H1 (cell line): ENCODE measurements around the gene SH3RF2. TPM values are rescaled to one million over a fixed set of nuclear protein-coding genes. Genes with fewer than 3 reads are reported as not detected.

Source experiments
- CTCF ChIA-PET: fragments of 300-600 bp; sonication (Branson Sonifier 250); formaldehyde crosslinking; loops from one replicate; lab custom pipeline; 2021; ENCODE audit not compliant: partially characterized antibody; lab: Charles Lee
- POLR2A ChIA-PET: fragments of 300-600 bp; sonication (Branson Sonifier 250); formaldehyde crosslinking; loops from one replicate; lab custom pipeline; 2021; ENCODE audit warnings: inconsistent platforms; ENCODE audit not compliant: partially characterized antibody; lab: Charles Lee
- DNase-seq, 2 experiments: peaks; one replicate each; pipeline versions ENCODE4 v3.0.0 to v3.0.0-alpha.2; 2010 to 2022; ENCODE audit warnings: low spot score in 2 of 2, low read depth in 1 of 2, mixed read lengths in 1 of 2
- FAIRE-seq: peaks from 2 replicates; lab custom pipeline; 2011; peaks lifted over from hg19 to GRCh38; lab: Jason Lieb, UNC
- H2AFZ ChIP-seq: 2 replicates; pipeline ENCODE4 v1.8.1; 2012; ENCODE audit warnings: low read length, inconsistent platforms
- H2AK5ac ChIP-seq: 2 replicates; pipeline ENCODE4 v1.6.1; 2013; ENCODE audit warnings: low read depth, low read length
- H2BK120ac ChIP-seq: replicated peaks from 2 replicates; pipeline ENCODE3; 2013; ENCODE audit warnings: low read depth, low read length, inconsistent platforms
- H2BK12ac ChIP-seq: 2 replicates; pipeline ENCODE4 v1.6.1; 2013; ENCODE audit warnings: low read depth, low read length
- H2BK15ac ChIP-seq: 2 replicates; pipeline ENCODE4 v1.6.1; 2013; ENCODE audit warnings: low read length
- H2BK20ac ChIP-seq: 2 replicates; pipeline ENCODE4 v1.6.1; 2013; ENCODE audit warnings: low read length
- H2BK5ac ChIP-seq: 2 replicates; pipeline ENCODE4 v1.6.1; 2013; ENCODE audit warnings: low read depth, low read length
- H3K14ac ChIP-seq: 2 replicates; pipeline ENCODE4 v1.6.1; 2013; ENCODE audit warnings: inconsistent platforms; ENCODE audit not compliant: insufficient read length
- H3K18ac ChIP-seq: 2 replicates; pipeline ENCODE4 v1.6.1; 2013; ENCODE audit warnings: low read length; ENCODE audit errors: extremely low read depth
- H3K23ac ChIP-seq: 2 replicates; pipeline ENCODE4 v1.6.1; 2013; ENCODE audit warnings: inconsistent platforms; ENCODE audit not compliant: insufficient read length
- H3K23me2 ChIP-seq: 2 replicates; pipeline ENCODE4 v1.6.1; 2013; ENCODE audit warnings: low read depth, low read length
- H3K27ac ChIP-seq: 2 replicates; pipeline ENCODE4 v1.6.1; 2011; ENCODE audit warnings: low read depth, low read length, inconsistent platforms
- H3K27me3 ChIP-seq, 4 experiments: replicated peaks in 1 of 4; 1 replicate in 1 of 4; 2 replicates in 3 of 4; pipeline versions ENCODE4 v1.6.1 to v1.8.1; 2011 to 2013; ENCODE audit warnings: low read length in 3 of 4, mild to moderate bottlenecking in 3 of 4, inconsistent platforms in 2 of 4, mixed read lengths in 2 of 4, moderate library complexity in 1 of 4; ENCODE audit not compliant: control insufficient read depth in 3 of 4, insufficient read depth in 3 of 4; ENCODE audit errors: extremely low read depth in 1 of 4
- H3K36me3 ChIP-seq, 4 experiments: 2 replicates each; pipeline versions ENCODE4 v1.6.1 to v1.8.1; 2011 to 2013; ENCODE audit warnings: mild to moderate bottlenecking in 4 of 4, low read length in 3 of 4, moderate library complexity in 2 of 4, control low read depth in 1 of 4, inconsistent platforms in 1 of 4; ENCODE audit not compliant: insufficient read depth in 4 of 4, control insufficient read depth in 2 of 4
- H3K4ac ChIP-seq: replicated peaks from 2 replicates; pipeline ENCODE3; 2013; ENCODE audit warnings: low read length, low read depth, mixed read lengths, inconsistent platforms; ENCODE audit not compliant: insufficient read length
- H3K4me1 ChIP-seq, 4 experiments: replicated peaks in 1 of 4; 1 replicate in 1 of 4; 2 replicates in 3 of 4; pipeline versions ENCODE4 v1.6.1 to v1.8.1; 2011 to 2013; ENCODE audit warnings: low read length in 3 of 4, inconsistent platforms in 2 of 4, mixed read lengths in 1 of 4; ENCODE audit not compliant: insufficient read depth in 4 of 4, control insufficient read depth in 3 of 4
- H3K4me2 ChIP-seq, 2 experiments: 2 replicates each; pipeline versions ENCODE4 v1.6.1 to v1.8.1; 2011 to 2013; ENCODE audit warnings: low read depth in 2 of 2, low read length in 2 of 2, control low read depth in 1 of 2, inconsistent platforms in 1 of 2, mild to moderate bottlenecking in 1 of 2; ENCODE audit not compliant: insufficient read depth in 1 of 2
- H3K4me3 ChIP-seq, 4 experiments: fragments of 200-600, 300-600 bp in 1 of 4; sonication (generic), shearing (Covaris generic), sonication (Bioruptor Twin) in 1 of 4; 2 replicates each; pipeline versions ENCODE4 v1.5.1 to v1.8.1; 2011 to 2016; ENCODE audit warnings: low read length in 4 of 4, low read depth in 3 of 4, control low read depth in 2 of 4, inconsistent platforms in 2 of 4, mild to moderate bottlenecking in 2 of 4, mixed read lengths in 1 of 4, moderate library complexity in 1 of 4; ENCODE audit not compliant: insufficient read depth in 2 of 4; ENCODE audit errors: extremely low read depth in 1 of 4
- H3K56ac ChIP-seq: replicated peaks from 2 replicates; pipeline ENCODE3; 2013; ENCODE audit warnings: low read depth, mild to moderate bottlenecking, mixed read lengths, low read length, inconsistent platforms; ENCODE audit not compliant: insufficient read length
- H3K79me1 ChIP-seq: 2 replicates; pipeline ENCODE4 v1.6.1; 2013; ENCODE audit warnings: low read depth, low read length, control low read depth
- H3K79me2 ChIP-seq, 2 experiments: 2 replicates each; pipeline versions ENCODE4 v1.6.1 to v1.8.1; 2012 to 2013; ENCODE audit warnings: low read length in 2 of 2, mild to moderate bottlenecking in 2 of 2, inconsistent platforms in 1 of 2; ENCODE audit not compliant: insufficient read depth in 2 of 2, control insufficient read depth in 1 of 2
- H3K9ac ChIP-seq, 4 experiments: replicated peaks in 1 of 4; 1 replicate in 1 of 4; 2 replicates in 3 of 4; pipeline versions ENCODE4 v1.6.1 to v1.8.1; 2011 to 2013; ENCODE audit warnings: low read depth in 3 of 4, low read length in 3 of 4, control low read depth in 2 of 4, mild to moderate bottlenecking in 2 of 4, moderate library complexity in 2 of 4, inconsistent platforms in 1 of 4; ENCODE audit errors: extremely low read depth in 1 of 4
- H3K9me3 ChIP-seq, 2 experiments: 2 replicates each; pipeline versions ENCODE4 v1.6.1 to v1.8.1; 2012 to 2013; ENCODE audit warnings: mild to moderate bottlenecking in 2 of 2, moderate library complexity in 2 of 2, control low read depth in 1 of 2, inconsistent platforms in 1 of 2, low read depth in 1 of 2, low read length in 1 of 2, mixed read lengths in 1 of 2; ENCODE audit not compliant: insufficient read depth in 2 of 2
- H4K20me1 ChIP-seq, 2 experiments: replicated peaks in 1 of 2; 2 replicates each; pipeline versions ENCODE3 to v1.8.1; 2011 to 2013; ENCODE audit warnings: inconsistent platforms in 2 of 2, low read length in 2 of 2, mild to moderate bottlenecking in 1 of 2; ENCODE audit not compliant: insufficient read depth in 2 of 2, control insufficient read depth in 1 of 2
- H4K5ac ChIP-seq: 2 replicates; pipeline ENCODE4 v1.6.1; 2013; ENCODE audit warnings: low read length, low read depth, mixed read lengths, inconsistent platforms; ENCODE audit not compliant: insufficient read length
- H4K8ac ChIP-seq: 2 replicates; pipeline ENCODE4 v1.8.0; 2013; ENCODE audit warnings: mild to moderate bottlenecking, moderate library complexity, low read length, inconsistent platforms; ENCODE audit not compliant: insufficient read depth; ENCODE audit errors: extremely low read depth
- H4K91ac ChIP-seq: replicated peaks from 2 replicates; pipeline ENCODE3; 2013; ENCODE audit warnings: low read length, mixed read lengths, inconsistent platforms; ENCODE audit not compliant: insufficient read length
- ATF2 ChIP-seq: IDR thresholded peaks from 2 replicates; pipeline ENCODE4 v1.6.1; 2012; ENCODE audit warnings: low read length, inconsistent platforms
- CTCF ChIP-seq, 3 experiments: IDR thresholded peaks; 1 replicate in 2 of 3; 2 replicates in 1 of 3; pipeline versions ENCODE4 v1.5.1 to v1.6.1; 2011; ENCODE audit warnings: low read length in 3 of 3, mild to moderate bottlenecking in 3 of 3, inconsistent platforms in 2 of 3, low read depth in 1 of 3, moderate library complexity in 1 of 3; ENCODE audit not compliant: insufficient read depth in 1 of 3; ENCODE audit errors: control extremely low read depth in 1 of 3
- E2F6 ChIP-seq: IDR thresholded peaks from 2 replicates; pipeline ENCODE4 v1.6.1; 2012; ENCODE audit warnings: inconsistent platforms
- KDM4A ChIP-seq: IDR thresholded peaks from one replicate; pipeline ENCODE4 v1.7.1; 2012; ENCODE audit warnings: low read depth, mild to moderate bottlenecking, moderate library complexity, low read length, inconsistent platforms; ENCODE audit not compliant: severe bottlenecking
- SAP30 ChIP-seq: fragments of 300-600 bp; sonication (generic); IDR thresholded peaks from 2 replicates; pipeline ENCODE4 v1.7.1; 2012; ENCODE audit warnings: low read length, moderate library complexity, mild to moderate bottlenecking, inconsistent platforms; ENCODE audit not compliant: insufficient read depth, insufficient replicate concordance
- SIN3A ChIP-seq, 2 experiments: IDR thresholded peaks in 1 of 2; conservative IDR thresholded peaks in 1 of 2; 2 replicates each; pipeline ENCODE4 v1.6.1; 2011 to 2012; ENCODE audit warnings: low read length in 2 of 2, improper control_type of control experiment in 1 of 2, low read depth in 1 of 2, mild to moderate bottlenecking in 1 of 2
- SIRT6 ChIP-seq: IDR thresholded peaks from one replicate; pipeline ENCODE4 v1.7.1; 2012; ENCODE audit warnings: low read length, inconsistent platforms
- TAF1 ChIP-seq: IDR thresholded peaks from 2 replicates; pipeline ENCODE4 v1.6.1; 2011; ENCODE audit warnings: mild to moderate bottlenecking, low read depth, low read length
- YY1 ChIP-seq: IDR thresholded peaks from 2 replicates; pipeline ENCODE4 v1.6.1; 2011; ENCODE audit warnings: low read depth, mild to moderate bottlenecking, low read length
- WGBS, 2 experiments: shearing (Covaris generic) in 1 of 2; methylation state at CpG; one replicate each; pipeline versions ENCODE4 v1.1.6 to v1.1.7; 2013 to 2015; ENCODE audit warnings: low lambda C conversion rate in 2 of 2, mixed read lengths in 2 of 2, inconsistent platforms in 1 of 2, low coverage in 1 of 2, missing lambda C conversion rate in 1 of 2; ENCODE audit not compliant: insufficient replicate concordance in 2 of 2, insufficient coverage in 1 of 2, insufficient read length in 1 of 2; ENCODE audit errors: extremely low coverage in 1 of 2, missing lambda C conversion rate in 1 of 2; 5-methylcytosine and 5-hydroxymethylcytosine counted together
- polyA plus RNA-seq, 7 experiments: library from polyadenylated mRNA; depleted of rRNA in 3 of 7; stranded (reverse) in 5 of 7; unstranded in 2 of 7; fragments of >200 nt in 5 of 7; fragments of 200-250 nt in 2 of 7; gene quantifications; 1 replicate in 5 of 7; 2 replicates in 1 of 7; 4 replicates in 1 of 7; pipeline versions ENCODE4 v1.2.1 to v1.2.3, GENCODE V29; 2011 to 2013; ENCODE audit warnings: missing spikeins in 2 of 7, mixed read lengths in 2 of 7
- total RNA-seq: library from RNA; stranded (reverse); fragmentation: NEBNext Ultra II Directional; extraction: Animal tissue kit (Norgen Biotek cat#: 25700); gene quantifications from 2 replicates; pipeline ENCODE4 v1.2.1, GENCODE V29; 2021

The SH3RF2 gene
- total and polyA plus RNA-seq, 2 of the 8 experiments (the other 6 are each of a cell fraction or from before 2014, with no cell fraction given): 0.80 to 0.95 TPM

- POLR2A ChIA-PET: no interaction called here
- H2BK20ac ChIP-seq: no peak overlapping the region
- no peak overlapping the region for H4K5ac ChIP-seq
- no peaks in the 10 kb centered on the region for H3K23me2 ChIP-seq
- no peak overlapping the region for H3K4me3 ChIP-seq
- H3K4ac ChIP-seq: no peak overlapping the region
- no peaks in the 10 kb centered on the region for H4K20me1 ChIP-seq
- 97% methylated on average over 1 of the region's 1 CpG; no CpG with 5 or more reads in 1 of the 2 experiments for WGBS, 2 experiments
- H3K4me2 ChIP-seq: no peak overlapping the region
- no peak overlapping the region for H2AK5ac ChIP-seq
- no peaks in the 10 kb centered on the region for H3K9me3 ChIP-seq
- H3K79me2 ChIP-seq: no peaks in the 10 kb centered on the region
- no peak overlapping the region for H3K18ac ChIP-seq
- no peak overlapping the region for H3K9ac ChIP-seq
- H3K23ac ChIP-seq: no peak overlapping the region
- H3K27me3 ChIP-seq: no peaks in the 10 kb centered on the region
- no peak overlapping the region for H4K8ac ChIP-seq
- no peak overlapping the region for H2BK12ac ChIP-seq
- no peak overlapping the region for H3K27ac ChIP-seq
- FAIRE-seq: no peak
- DNase-seq: no peak
- H3K36me3 ChIP-seq: no peaks in the 10 kb centered on the region
- no peak overlapping the region for H3K56ac ChIP-seq
- no peak overlapping the region for H2AFZ ChIP-seq
- H2BK120ac ChIP-seq: no peak overlapping the region
- CTCF ChIA-PET: interaction anchor here (0.5 to 5.9 kb wide), 30 partner anchors 9 to 1587 kb away, joined by 3 to 54 read pairs (median 4); partner anchors contain the start of gene PRELID2
- no peak overlapping the region for H4K91ac ChIP-seq
- H2BK15ac ChIP-seq: no peak overlapping the region
- H2BK5ac ChIP-seq: no peak overlapping the region
- H3K14ac ChIP-seq: no peak overlapping the region
- no peaks in the 10 kb centered on the region for H3K79me1 ChIP-seq
- peaks cover 0 to 10% (median 5%) of the 10 kb centered on the region in 4 experiments; a peak in 3 of 7 replicates for H3K4me1 ChIP-seq
- no peak for TF ChIP-seq TAF1
- TF ChIP-seq YY1: no peak
- no peak for TF ChIP-seq ATF2
- TF ChIP-seq E2F6: no peak
- no peak for TF ChIP-seq SAP30
- no peak for TF ChIP-seq CTCF (IDR thresholded peaks at IDR 0.05; ENCODE audit: control extremely low read depth in 1 of 3, insufficient read depth in 1 of 3, low read depth in 1 of 3, low read length in 3 of 3)
- no peak for TF ChIP-seq SIRT6
- TF ChIP-seq SIN3A (conservative IDR thresholded peaks at IDR 0.05 in 1 of 2, IDR thresholded peaks at IDR 0.05 in 1 of 2; ENCODE audit: low read depth in 1 of 2, low read length in 2 of 2): no peak
- no peak for TF ChIP-seq KDM4A
These were observed 43.9 kb downstream of the SH3RF2 start for GRCh38 chr5:145980259-145980658.
